Measurements from ENCODE around the gene ARHGAP5.

The ARHGAP5 gene

GRCh38 chr14:32090686-32091085 lies 13.6 kb downstream of the ARHGAP5 start:
- H3K36me3 ChIP-seq = peaks cover 4% of the 10 kb centered on the region; the same call in 1 of the 2 replicates

DNA sequence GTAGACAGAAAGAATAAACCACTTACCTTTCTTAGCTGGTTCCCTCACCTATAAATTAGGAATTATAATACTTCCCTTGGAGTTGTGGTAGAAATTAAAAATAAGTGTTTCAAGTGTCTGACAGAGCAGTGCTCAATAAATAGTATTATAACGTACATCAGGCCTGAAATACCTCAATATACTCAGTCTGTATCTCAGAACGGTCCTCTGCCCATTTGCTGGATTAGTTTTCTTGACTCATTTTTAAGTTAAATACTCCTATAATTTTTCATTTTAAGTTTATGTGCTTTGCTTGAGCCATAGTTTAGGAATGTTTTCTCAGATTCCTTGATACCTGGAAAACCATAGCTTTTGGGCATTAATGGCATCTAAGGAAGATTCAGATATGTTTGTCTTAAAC lies 22.4 kb downstream of the ARHGAP5 start:
- H3K9me3 ChIP-seq (ENCODE audit: severe bottlenecking) = no peaks in the 10 kb centered on the region
- H3K4me3 ChIP-seq (ENCODE audit: low read depth, low read length) = no peak overlapping the region
- no peaks in the 10 kb centered on the region for H3K27me3 ChIP-seq (ENCODE audit: insufficient read depth, low read depth, severe bottlenecking)
- TF ChIP-seq, protein P1, sequence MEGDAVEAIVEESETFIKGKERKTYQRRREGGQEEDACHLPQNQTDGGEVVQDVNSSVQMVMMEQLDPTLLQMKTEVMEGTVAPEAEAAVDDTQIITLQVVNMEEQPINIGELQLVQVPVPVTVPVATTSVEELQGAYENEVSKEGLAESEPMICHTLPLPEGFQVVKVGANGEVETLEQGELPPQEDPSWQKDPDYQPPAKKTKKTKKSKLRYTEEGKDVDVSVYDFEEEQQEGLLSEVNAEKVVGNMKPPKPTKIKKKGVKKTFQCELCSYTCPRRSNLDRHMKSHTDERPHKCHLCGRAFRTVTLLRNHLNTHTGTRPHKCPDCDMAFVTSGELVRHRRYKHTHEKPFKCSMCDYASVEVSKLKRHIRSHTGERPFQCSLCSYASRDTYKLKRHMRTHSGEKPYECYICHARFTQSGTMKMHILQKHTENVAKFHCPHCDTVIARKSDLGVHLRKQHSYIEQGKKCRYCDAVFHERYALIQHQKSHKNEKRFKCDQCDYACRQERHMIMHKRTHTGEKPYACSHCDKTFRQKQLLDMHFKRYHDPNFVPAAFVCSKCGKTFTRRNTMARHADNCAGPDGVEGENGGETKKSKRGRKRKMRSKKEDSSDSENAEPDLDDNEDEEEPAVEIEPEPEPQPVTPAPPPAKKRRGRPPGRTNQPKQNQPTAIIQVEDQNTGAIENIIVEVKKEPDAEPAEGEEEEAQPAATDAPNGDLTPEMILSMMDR (IDR thresholded peaks at IDR 0.05; ENCODE audit: low read depth, low read length) = no peak
- H3K36me3 ChIP-seq = no peaks in the 10 kb centered on the region; the same call in 1 of the 2 replicates
- no peak overlapping the region for H3K27ac ChIP-seq
- no peak for DNase-seq

More at GRCh38 chr14:32090686-32091085, 13.6 kb downstream of the ARHGAP5 start:
- Histone ChIP-seq H3K9me3 (ENCODE audit: severe bottlenecking) (no peaks in the 10 kb centered on the region), H3K27ac (no peak overlapping the region), H3K4me3 (ENCODE audit: low read depth, low read length) (no peak overlapping the region), H3K27me3 (ENCODE audit: insufficient read depth, low read depth, severe bottlenecking) (no peaks in the 10 kb centered on the region)
- TF ChIP-seq, protein P1 (IDR thresholded peaks at IDR 0.05; ENCODE audit: low read depth, low read length) = no peak
- no peak for DNase-seq

DNA sequence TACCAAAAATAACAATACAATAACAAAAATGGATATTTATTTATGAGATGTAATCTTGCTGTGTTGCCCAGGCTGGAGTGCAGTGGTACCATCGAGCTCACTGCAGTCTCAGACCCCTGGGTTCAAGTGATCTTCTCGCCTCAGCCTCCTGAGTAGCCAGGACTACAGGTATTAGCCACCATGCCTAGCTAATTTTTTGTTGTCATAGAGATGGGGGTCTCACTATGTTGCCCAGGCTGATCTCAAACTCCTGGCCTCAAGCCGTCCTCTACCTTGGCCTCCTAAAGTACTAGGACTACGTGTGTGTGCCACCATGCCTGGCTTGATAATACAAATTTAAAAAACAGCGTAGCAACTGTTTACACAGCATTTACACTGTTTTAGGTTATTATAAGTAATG lies 23.1 kb downstream of the ARHGAP5 start:
- DNase-seq = no peak
- TF ChIP-seq, protein P1 (IDR thresholded peaks at IDR 0.05; ENCODE audit: low read depth, low read length) = no peak
- H3K36me3 ChIP-seq = no peaks in the 10 kb centered on the region; the same call in 1 of the 2 replicates
- no peaks in the 10 kb centered on the region for H3K27me3 ChIP-seq (ENCODE audit: insufficient read depth, low read depth, severe bottlenecking)
- H3K4me3 ChIP-seq (ENCODE audit: low read depth, low read length) = no peak overlapping the region
- H3K27ac ChIP-seq = no peak overlapping the region
- H3K9me3 ChIP-seq (ENCODE audit: severe bottlenecking) = no peaks in the 10 kb centered on the region

- no peaks in the 10 kb centered on the region; the same call in 1 of the 2 replicates for H3K36me3 ChIP-seq
- no peaks in the 10 kb centered on the region for H3K9me3 ChIP-seq (ENCODE audit: severe bottlenecking)
- TF ChIP-seq, protein P1 (IDR thresholded peaks at IDR 0.05; ENCODE audit: low read depth, low read length) = no peak
- no peak overlapping the region for H3K4me3 ChIP-seq (ENCODE audit: low read depth, low read length)
- no peaks in the 10 kb centered on the region for H3K27me3 ChIP-seq (ENCODE audit: insufficient read depth, low read depth, severe bottlenecking)
- H3K27ac ChIP-seq = no peak overlapping the region
- no peak for DNase-seq
Observed at GRCh38 chr14:32102152-32102787, 25.2 kb downstream of the ARHGAP5 start.

DNA sequence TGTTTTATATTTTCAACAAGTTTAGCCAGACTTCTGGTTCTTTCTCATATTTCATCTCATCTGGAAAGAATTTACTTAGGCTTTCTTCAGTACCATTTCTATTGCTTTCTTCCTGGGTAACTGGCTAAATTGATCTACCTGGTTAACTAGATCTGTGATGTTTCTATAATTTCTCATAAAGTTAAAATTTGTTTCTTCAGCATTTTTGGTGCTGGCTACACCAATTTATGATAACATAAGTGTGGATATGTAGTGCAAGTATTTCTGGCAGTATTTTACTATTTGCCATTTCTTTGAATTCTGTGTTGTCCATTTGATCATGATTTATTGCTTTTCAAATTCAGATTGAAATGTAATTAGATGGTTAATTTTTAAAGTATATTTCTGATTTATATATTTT lies 25.9 kb downstream of the ARHGAP5 start:
- H3K36me3 ChIP-seq = no peaks in the 10 kb centered on the region; the same call in 1 of the 2 replicates
- no peak for DNase-seq
- TF ChIP-seq, protein P1 (IDR thresholded peaks at IDR 0.05; ENCODE audit: low read depth, low read length) = no peak
- no peak overlapping the region for H3K27ac ChIP-seq
- H3K4me3 ChIP-seq (ENCODE audit: low read depth, low read length) = no peak overlapping the region
- H3K9me3 ChIP-seq (ENCODE audit: severe bottlenecking) = no peaks in the 10 kb centered on the region
- H3K27me3 ChIP-seq (ENCODE audit: insufficient read depth, low read depth, severe bottlenecking) = no peaks in the 10 kb centered on the region

GRCh38 chr14:32104308-32104707 lies 27.2 kb downstream of the ARHGAP5 start:
- no peak overlapping the region for H3K27ac ChIP-seq
- H3K27me3 ChIP-seq (ENCODE audit: insufficient read depth, low read depth, severe bottlenecking) = no peaks in the 10 kb centered on the region
- H3K4me3 ChIP-seq (ENCODE audit: low read depth, low read length) = no peak overlapping the region
- no peak for DNase-seq
- H3K9me3 ChIP-seq (ENCODE audit: severe bottlenecking) = no peaks in the 10 kb centered on the region
- no peaks in the 10 kb centered on the region; the same call in 1 of the 2 replicates for H3K36me3 ChIP-seq
- TF ChIP-seq, protein P1 (IDR thresholded peaks at IDR 0.05; ENCODE audit: low read depth, low read length) = no peak

Data from WERI-Rb-1 (cell line).